Endodermal cell (in vitro differentiated cells): ENCODE results near the gene OR52M1. TPM values are rescaled to one million over a fixed set of nuclear protein-coding genes. Genes with fewer than 3 reads are reported as not detected.
A peak's percentile ranks its signal among the peaks of the same experiment; 100 is the strongest.

Experiments
- DNase-seq: peaks from one replicate; pipeline ENCODE4 v3.0.0-alpha.2; 2017
- H3K27ac ChIP-seq: 2 replicates; pipeline ENCODE4 v1.5.1; 2013; ENCODE audit warnings: mild to moderate bottlenecking, low read depth, low read length, moderate library complexity
- H3K27me3 ChIP-seq: 2 replicates; pipeline ENCODE4 v1.6.1; 2013; ENCODE audit warnings: mild to moderate bottlenecking, low read length, moderate library complexity; ENCODE audit not compliant: insufficient read depth, control insufficient read depth, poor library complexity, severe bottlenecking
- H3K36me3 ChIP-seq: 2 replicates; pipeline ENCODE4 v1.7.0; 2013; ENCODE audit warnings: mild to moderate bottlenecking, low read length, moderate library complexity; ENCODE audit not compliant: control insufficient read depth, insufficient read depth
- H3K4me1 ChIP-seq: one replicate; pipeline ENCODE4 v1.7.0; 2013; ENCODE audit warnings: low read length; ENCODE audit not compliant: control insufficient read depth, insufficient read depth
- H3K4me3 ChIP-seq: 2 replicates; pipeline ENCODE4 v1.5.1; 2013; ENCODE audit warnings: mild to moderate bottlenecking, low read length, moderate library complexity
- H3K9ac ChIP-seq: 2 replicates; pipeline ENCODE4 v1.6.1; 2013; ENCODE audit warnings: mild to moderate bottlenecking, low read length, moderate library complexity; ENCODE audit not compliant: poor library complexity, severe bottlenecking; ENCODE audit errors: extremely low read depth
- H3K9me3 ChIP-seq: 2 replicates; pipeline ENCODE4 v1.6.1; 2013; ENCODE audit warnings: mild to moderate bottlenecking, low read length, moderate library complexity; ENCODE audit not compliant: control insufficient read depth
- H3K27ac Mint-ChIP-seq: 2 replicates; pipeline ENCODE4 v1.8.0; 2020; ENCODE audit warnings: mixed read lengths
- H3K27me3 Mint-ChIP-seq: 2 replicates; pipeline ENCODE4 v1.8.0; 2021; ENCODE audit warnings: mild to moderate bottlenecking, mixed read lengths; ENCODE audit not compliant: insufficient read depth
- H3K36me3 Mint-ChIP-seq: 2 replicates; pipeline ENCODE4 v1.8.0; 2020; ENCODE audit warnings: low read depth, mixed read lengths
- H3K4me1 Mint-ChIP-seq: 2 replicates; pipeline ENCODE4 v1.8.0; 2020; ENCODE audit warnings: mixed read lengths
- H3K4me3 Mint-ChIP-seq: 2 replicates; pipeline ENCODE4 v1.8.0; 2020; ENCODE audit warnings: mild to moderate bottlenecking, moderate library complexity, mixed read lengths
- H3K9me3 Mint-ChIP-seq: 2 replicates; pipeline ENCODE4 v1.8.0; 2020; ENCODE audit warnings: mild to moderate bottlenecking, mixed read lengths
- CTCF ChIP-seq: fragments of 200-600 bp; sonication (generic); conservative IDR thresholded peaks from 2 replicates; pipeline ENCODE4 v1.5.0; 2021; ENCODE audit warnings: antibody characterized with exemption, mild to moderate bottlenecking
- WGBS, 2 experiments: methylation state at CpG; one replicate each; pipeline versions ENCODE4 v1.1.5 to v1.1.7; 2013; ENCODE audit warnings: missing lambda C conversion rate in 2 of 2, mixed read lengths in 1 of 2; ENCODE audit not compliant: insufficient coverage in 1 of 2, insufficient read length in 1 of 2; 5-methylcytosine and 5-hydroxymethylcytosine counted together
- total RNA-seq, 2 donors: library from RNA; stranded (reverse); fragmentation: NEBNext Ultra II Directional in 1 of 2; extraction: Animal tissue kit (Norgen Biotek cat#: 25700) in 1 of 2; gene quantifications; 2 replicates in 1 of 2; 3 replicates in 1 of 2; pipeline ENCODE4 v1.2.1, GENCODE V29; 2021

OR52M1 gene
- total RNA-seq, 2 donors from 2014 or later, result not detected

- no peak for DNase-seq
- 91% methylated on average over 1 of the region's 1 CpG; no CpG with 5 or more reads in 1 of the 2 experiments for WGBS, 2 experiments
- no peak overlapping the region for H3K4me3 Mint-ChIP-seq
Observed at GRCh38 chr11:4560467-4560866, 15.5 kb downstream of the OR52M1 start.

GRCh38 chr11:4565371-4565770 is 20.4 kb downstream of the OR52M1 start:
- Mint-ChIP-seq H3K36me3 (no peaks in the 10 kb centered on the region), H3K4me3 (no peak overlapping the region), H3K27me3 (no peaks in the 10 kb centered on the region), H3K9me3 (peaks cover 33% of the 10 kb centered on the region), H3K27ac (no peak overlapping the region), H3K4me1 (no peaks in the 10 kb centered on the region)
- H3K27ac ChIP-seq, result no peak overlapping the region
- H3K4me1 ChIP-seq, result no peaks in the 10 kb centered on the region
- no peaks in the 10 kb centered on the region for H3K36me3 ChIP-seq
- no peak overlapping the region for H3K4me3 ChIP-seq
- no peak for TF ChIP-seq CTCF
- no peak overlapping the region for H3K9ac ChIP-seq
- peaks cover 22% of the 10 kb centered on the region for H3K9me3 ChIP-seq
- no peaks in the 10 kb centered on the region for H3K27me3 ChIP-seq
- WGBS, 2 experiments, result 69 to 96% methylated on average over 2 of the region's 3 CpGs
- no peak for DNase-seq

More at GRCh38 chr11:4560467-4560866, 15.5 kb downstream of the OR52M1 start:
- H3K4me3 ChIP-seq, result no peak overlapping the region
- no peaks in the 10 kb centered on the region for H3K4me1 Mint-ChIP-seq
- no peak overlapping the region for H3K9ac ChIP-seq
- no peak overlapping the region for H3K27ac ChIP-seq
- H3K4me1 ChIP-seq, result no peaks in the 10 kb centered on the region
- no peaks in the 10 kb centered on the region for H3K36me3 Mint-ChIP-seq
- TF ChIP-seq CTCF, result no peak
- no peaks in the 10 kb centered on the region for H3K36me3 ChIP-seq
- H3K27me3 ChIP-seq, result no peaks in the 10 kb centered on the region
- H3K27ac Mint-ChIP-seq, result no peak overlapping the region
- no peaks in the 10 kb centered on the region for H3K27me3 Mint-ChIP-seq
- peaks cover 18% of the 10 kb centered on the region for H3K9me3 Mint-ChIP-seq
- peaks cover 6% of the 10 kb centered on the region for H3K9me3 ChIP-seq

GRCh38 chr11:4569075-4569474 is 24.1 kb downstream of the OR52M1 start:
- no peak overlapping the region for H3K27ac ChIP-seq
- no peak overlapping the region for H3K9ac ChIP-seq
- no peaks in the 10 kb centered on the region for H3K36me3 ChIP-seq
- no peak for DNase-seq
- 88% methylated on average over 10 to 18 of the region's 18 CpGs for WGBS, 2 experiments
- no peak overlapping the region for H3K27ac Mint-ChIP-seq
- peak overlapping the region; percentile 44 for H3K4me3 ChIP-seq
- H3K9me3 Mint-ChIP-seq, result peaks cover 25% of the 10 kb centered on the region
- H3K4me1 ChIP-seq, result no peaks in the 10 kb centered on the region
- H3K9me3 ChIP-seq, result peaks cover 19% of the 10 kb centered on the region
- no peaks in the 10 kb centered on the region for H3K4me1 Mint-ChIP-seq
- no peaks in the 10 kb centered on the region for H3K27me3 ChIP-seq
- H3K27me3 Mint-ChIP-seq, result no peaks in the 10 kb centered on the region
- H3K4me3 Mint-ChIP-seq, result no peak overlapping the region
- H3K36me3 Mint-ChIP-seq, result no peaks in the 10 kb centered on the region
- TF ChIP-seq CTCF, result no peak
